ENCODE measurements around the gene LAMTOR2. TPM values are rescaled to one million over a fixed set of nuclear protein-coding genes. Genes with fewer than 3 reads are reported as not detected.

Gene LAMTOR2
- total and polyA plus RNA-seq, 2 of the 8 experiments (the other 6 are each of a cell fraction or from before 2014, with no cell fraction given), result 54.7 to 122 TPM

GRCh38 chr1:156075775-156076204, 21.2 kb downstream of the LAMTOR2 start:
- peak overlapping the region; percentile 85; the same call in 1 of the 2 replicates for H2BK5ac ChIP-seq (ENCODE audit: low read depth, low read length)
- H2AFZ ChIP-seq (ENCODE audit: low read length), result no peak overlapping the region
- no peak overlapping the region for H2BK120ac ChIP-seq (replicated peaks; ENCODE audit: low read depth, low read length)
- peak overlapping the region; percentile 44 for H3K27ac ChIP-seq (ENCODE audit: low read depth, low read length)
- no peak overlapping the region for H3K9ac ChIP-seq (replicated peaks in 1 of 4; ENCODE audit: extremely low read depth in 1 of 4, low read depth in 3 of 4, low read length in 3 of 4)
- TF ChIP-seq RFX5 (IDR thresholded peaks at IDR 0.05; ENCODE audit: borderline replicate concordance, low read depth, low read length), result no peak
- TF ChIP-seq, protein P1, sequence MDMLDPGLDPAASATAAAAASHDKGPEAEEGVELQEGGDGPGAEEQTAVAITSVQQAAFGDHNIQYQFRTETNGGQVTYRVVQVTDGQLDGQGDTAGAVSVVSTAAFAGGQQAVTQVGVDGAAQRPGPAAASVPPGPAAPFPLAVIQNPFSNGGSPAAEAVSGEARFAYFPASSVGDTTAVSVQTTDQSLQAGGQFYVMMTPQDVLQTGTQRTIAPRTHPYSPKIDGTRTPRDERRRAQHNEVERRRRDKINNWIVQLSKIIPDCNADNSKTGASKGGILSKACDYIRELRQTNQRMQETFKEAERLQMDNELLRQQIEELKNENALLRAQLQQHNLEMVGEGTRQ (IDR thresholded peaks at IDR 0.05; ENCODE audit: low read length), result no peak
- peak in 1 of 2 experiments; percentile 30; a peak in 1 of 3 replicates for TF ChIP-seq POLR2A (IDR thresholded peaks at IDR 0.05; ENCODE audit: control extremely low read depth in 1 of 2, low read depth in 2 of 2, low read length in 2 of 2)
- no peak for TF ChIP-seq NRF1 (IDR thresholded peaks at IDR 0.05; ENCODE audit: low read depth, low read length)
- no peak for TF ChIP-seq JUND (IDR thresholded peaks at IDR 0.05; ENCODE audit: low read length)
- TF ChIP-seq KDM1A (IDR thresholded peaks at IDR 0.05; ENCODE audit: borderline replicate concordance, low read length), result no peak
- no peak for TF ChIP-seq HDAC2 (IDR thresholded peaks at IDR 0.05; ENCODE audit: borderline replicate concordance in 1 of 2, low read depth in 2 of 2, low read length in 2 of 2)
- peak overlapping the region; percentile 52; the same call in 1 of the 2 replicates for H3K18ac ChIP-seq (ENCODE audit: extremely low read depth, low read length)
- no peaks in the 10 kb centered on the region for H3K27me3 ChIP-seq (replicated peaks in 1 of 4; ENCODE audit: control insufficient read depth in 3 of 4, extremely low read depth in 1 of 4, insufficient read depth in 3 of 4, low read length in 3 of 4)
- H3K4ac ChIP-seq (replicated peaks; ENCODE audit: insufficient read length, low read depth, low read length), result peak overlapping the region; percentile 23
- H3K14ac ChIP-seq (ENCODE audit: insufficient read length), result no peak overlapping the region
- H3K4me1 ChIP-seq (replicated peaks in 1 of 4; ENCODE audit: control insufficient read depth in 3 of 4, insufficient read depth in 4 of 4, low read length in 3 of 4), result peaks cover 24 to 57% (median 48%) of the 10 kb centered on the region in 4 experiments
- H2BK12ac ChIP-seq (ENCODE audit: low read depth, low read length), result peak overlapping the region; percentile 39; the same call in 1 of the 2 replicates
- peak overlapping the region in 1 of 4 experiments; percentile 44; a peak in 1 of 8 replicates for H3K4me3 ChIP-seq (ENCODE audit: extremely low read depth in 1 of 4, insufficient read depth in 2 of 4, low read depth in 3 of 4, low read length in 4 of 4)
- peak overlapping the region; percentile 48 for H2BK15ac ChIP-seq (ENCODE audit: low read length)
- no peak overlapping the region for H3K23ac ChIP-seq (ENCODE audit: insufficient read length)
- peaks cover 4 to 34% (median 10%) of the 10 kb centered on the region in 4 experiments; a peak in 7 of 8 replicates for H3K36me3 ChIP-seq (ENCODE audit: control insufficient read depth in 2 of 4, insufficient read depth in 4 of 4, low read length in 3 of 4)
- FAIRE-seq (no peak), DNase-seq (ENCODE audit: low read depth in 1 of 2, low spot score in 2 of 2) (no peak)
- ChIA-PET POLR2A (ENCODE audit: partially characterized antibody) (interaction anchor here (0.5 to 9.7 kb wide), 17 partner anchors 8 to 171 kb away, joined by 3 to 88 read pairs (median 5); partner anchors contain the start of genes ARHGEF2, KHDC4, LAMTOR2 and LMNA), CTCF (ENCODE audit: partially characterized antibody) (interaction anchor here (0.5 to 2.5 kb wide), 14 partner anchors 10 to 100 kb away, joined by 3 to 33 read pairs (median 4); partner anchors contain the start of gene UBQLN4)
- peaks cover 11 to 33% of the 10 kb centered on the region in 2 experiments for H4K20me1 ChIP-seq (replicated peaks in 1 of 2; ENCODE audit: control insufficient read depth in 1 of 2, insufficient read depth in 2 of 2, low read length in 2 of 2)
- peak overlapping the region; percentile 85; the same call in 1 of the 2 replicates for H2AK5ac ChIP-seq (ENCODE audit: low read depth, low read length)
- H3K79me2 ChIP-seq (ENCODE audit: control insufficient read depth in 1 of 2, insufficient read depth in 2 of 2, low read length in 2 of 2), result peaks cover 19 to 54% of the 10 kb centered on the region in 2 experiments
- peaks cover 8% of the 10 kb centered on the region for H3K23me2 ChIP-seq (ENCODE audit: low read depth, low read length)
- H3K56ac ChIP-seq (replicated peaks; ENCODE audit: insufficient read length, low read depth, low read length), result no peak overlapping the region
- peaks cover 19% of the 10 kb centered on the region for H3K79me1 ChIP-seq (ENCODE audit: low read depth, low read length)
- H4K8ac ChIP-seq (ENCODE audit: extremely low read depth, insufficient read depth, low read length), result no peak overlapping the region
- H4K5ac ChIP-seq (ENCODE audit: insufficient read length, low read depth, low read length), result no peak overlapping the region
- no peaks in the 10 kb centered on the region for H3K9me3 ChIP-seq (ENCODE audit: insufficient read depth in 2 of 2, low read depth in 1 of 2, low read length in 1 of 2)
- WGBS, 2 experiments (ENCODE audit: extremely low coverage in 1 of 2, insufficient coverage in 1 of 2, insufficient read length in 1 of 2, insufficient replicate concordance in 2 of 2, low coverage in 1 of 2, low lambda C conversion rate in 2 of 2, missing lambda C conversion rate in 1 of 2), result 62% methylated on average over 4 of the region's 4 CpGs; no CpG with 5 or more reads in 1 of the 2 experiments
- peak overlapping the region; percentile 90 for H2BK20ac ChIP-seq (ENCODE audit: low read length)
- peak overlapping the region; percentile 47 to 79 for H3K4me2 ChIP-seq (ENCODE audit: insufficient read depth in 1 of 2, low read depth in 2 of 2, low read length in 2 of 2)
- no peak overlapping the region for H4K91ac ChIP-seq (replicated peaks; ENCODE audit: insufficient read length, low read length)
